NB4 (cell line): ENCODE results near the gene VKORC1.
A peak's percentile ranks its signal among the peaks of the same experiment; 100 is the strongest.

Experiments used
- DNase-seq: peaks from one replicate; pipeline ENCODE4 v3.0.0; 2010; ENCODE audit warnings: low read depth
- H3K4me3 ChIP-seq: one replicate; pipeline ENCODE4 v1.5.1; 2011; ENCODE audit warnings: mild to moderate bottlenecking, low read depth, low read length, moderate library complexity
- MYC ChIP-seq: IDR thresholded peaks from 2 replicates; pipeline ENCODE4 v1.6.1; 2011; ENCODE audit warnings: low read depth, low read length
- POLR2A ChIP-seq: IDR thresholded peaks from 2 replicates; pipeline ENCODE4 v1.6.1; 2011; ENCODE audit warnings: mild to moderate bottlenecking; ENCODE audit not compliant: insufficient read length; ENCODE audit errors: extremely low read depth
- TF ChIP-seq, protein P1 (sequence below): IDR thresholded peaks from 2 replicates; pipeline ENCODE4 v1.6.1; 2011; ENCODE audit warnings: low read depth, low read length
- TF ChIP-seq, protein P2 (sequence below): IDR thresholded peaks from one replicate; pipeline ENCODE4 v1.5.1; 2012; ENCODE audit warnings: low read depth, low read length

The VKORC1 gene

DNA sequence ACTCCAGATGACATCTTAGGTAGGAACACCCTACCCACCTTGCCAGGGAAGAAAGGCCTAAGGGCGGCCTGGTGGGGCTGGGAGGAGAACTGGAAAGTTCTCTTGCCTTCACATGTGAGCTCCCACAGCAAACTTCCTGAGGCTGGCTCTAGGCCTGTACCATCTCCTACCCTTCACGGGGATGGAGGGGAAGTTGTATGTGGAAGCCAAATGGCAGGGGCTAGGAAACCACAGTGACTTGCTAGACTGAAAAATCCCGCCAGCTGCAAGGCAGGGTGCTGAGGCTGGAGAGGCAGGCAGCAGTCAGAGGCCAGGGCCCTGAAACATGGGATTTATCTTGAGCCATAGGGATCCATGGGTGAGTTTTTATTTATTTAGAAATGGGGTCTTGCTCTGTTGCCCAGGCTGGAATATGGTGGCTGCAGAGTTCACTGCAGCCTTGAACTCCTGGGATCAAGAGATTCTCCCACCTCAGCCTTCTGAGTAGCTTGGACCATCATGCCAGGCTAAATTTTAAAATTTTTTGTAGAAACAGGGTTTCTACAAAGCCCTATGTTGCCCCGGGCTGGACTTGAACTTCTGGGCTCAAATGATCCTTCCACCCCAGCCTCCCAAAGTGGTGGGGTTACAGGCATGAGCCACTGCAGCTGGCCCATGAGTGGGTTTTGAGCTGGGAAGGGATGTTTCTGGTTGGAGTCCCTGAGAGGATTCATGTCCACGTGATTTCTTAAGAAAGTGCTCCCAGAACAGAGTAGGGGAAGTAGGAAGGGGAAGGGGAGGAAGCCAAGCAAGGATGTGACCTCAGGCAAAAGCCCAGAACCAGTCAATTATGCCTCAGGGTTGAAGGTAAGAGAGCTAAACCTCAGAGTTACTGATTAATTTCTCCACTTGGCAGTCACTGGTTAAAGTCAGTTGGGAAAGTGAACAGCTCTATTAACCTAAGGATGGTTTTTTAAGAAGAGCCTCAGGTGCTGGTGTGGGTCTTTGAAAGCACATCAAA is 18.8 kb upstream of the VKORC1 start:
- H3K4me3 ChIP-seq: no peak overlapping the region
- TF ChIP-seq POLR2A (no peak), MYC (no peak)
- TF ChIP-seq, protein P1, sequence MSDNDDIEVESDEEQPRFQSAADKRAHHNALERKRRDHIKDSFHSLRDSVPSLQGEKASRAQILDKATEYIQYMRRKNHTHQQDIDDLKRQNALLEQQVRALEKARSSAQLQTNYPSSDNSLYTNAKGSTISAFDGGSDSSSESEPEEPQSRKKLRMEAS: peak; percentile 3; the same call in 1 of the 2 replicates
- TF ChIP-seq, protein P2, sequence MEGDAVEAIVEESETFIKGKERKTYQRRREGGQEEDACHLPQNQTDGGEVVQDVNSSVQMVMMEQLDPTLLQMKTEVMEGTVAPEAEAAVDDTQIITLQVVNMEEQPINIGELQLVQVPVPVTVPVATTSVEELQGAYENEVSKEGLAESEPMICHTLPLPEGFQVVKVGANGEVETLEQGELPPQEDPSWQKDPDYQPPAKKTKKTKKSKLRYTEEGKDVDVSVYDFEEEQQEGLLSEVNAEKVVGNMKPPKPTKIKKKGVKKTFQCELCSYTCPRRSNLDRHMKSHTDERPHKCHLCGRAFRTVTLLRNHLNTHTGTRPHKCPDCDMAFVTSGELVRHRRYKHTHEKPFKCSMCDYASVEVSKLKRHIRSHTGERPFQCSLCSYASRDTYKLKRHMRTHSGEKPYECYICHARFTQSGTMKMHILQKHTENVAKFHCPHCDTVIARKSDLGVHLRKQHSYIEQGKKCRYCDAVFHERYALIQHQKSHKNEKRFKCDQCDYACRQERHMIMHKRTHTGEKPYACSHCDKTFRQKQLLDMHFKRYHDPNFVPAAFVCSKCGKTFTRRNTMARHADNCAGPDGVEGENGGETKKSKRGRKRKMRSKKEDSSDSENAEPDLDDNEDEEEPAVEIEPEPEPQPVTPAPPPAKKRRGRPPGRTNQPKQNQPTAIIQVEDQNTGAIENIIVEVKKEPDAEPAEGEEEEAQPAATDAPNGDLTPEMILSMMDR: no peak
- peak; percentile 67 for DNase-seq

DNA sequence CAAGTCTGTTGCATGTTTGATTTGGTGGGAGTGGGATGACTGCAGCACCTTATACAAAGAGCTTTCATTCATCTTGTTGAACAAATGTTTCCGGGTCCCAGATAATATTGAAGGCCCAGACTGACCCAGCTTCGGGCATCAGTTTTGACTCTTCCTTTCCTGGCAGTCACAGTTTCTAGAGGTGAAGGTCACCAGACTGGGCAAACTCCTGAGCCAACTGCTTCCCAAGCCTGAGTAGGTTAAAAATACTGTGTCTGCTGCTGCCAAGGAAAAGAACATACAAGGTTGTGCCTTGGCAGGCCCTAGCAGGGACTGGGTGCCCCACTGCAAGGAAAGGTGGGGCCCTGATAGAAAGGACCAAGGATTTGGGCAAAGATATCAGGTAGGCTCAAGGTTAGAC is 18.1 kb upstream of the VKORC1 start:
- TF ChIP-seq POLR2A (no peak), MYC (no peak)
- TF ChIP-seq, protein P1: no peak
- TF ChIP-seq, protein P2: no peak
- no peak overlapping the region for H3K4me3 ChIP-seq
- no peak for DNase-seq

DNA sequence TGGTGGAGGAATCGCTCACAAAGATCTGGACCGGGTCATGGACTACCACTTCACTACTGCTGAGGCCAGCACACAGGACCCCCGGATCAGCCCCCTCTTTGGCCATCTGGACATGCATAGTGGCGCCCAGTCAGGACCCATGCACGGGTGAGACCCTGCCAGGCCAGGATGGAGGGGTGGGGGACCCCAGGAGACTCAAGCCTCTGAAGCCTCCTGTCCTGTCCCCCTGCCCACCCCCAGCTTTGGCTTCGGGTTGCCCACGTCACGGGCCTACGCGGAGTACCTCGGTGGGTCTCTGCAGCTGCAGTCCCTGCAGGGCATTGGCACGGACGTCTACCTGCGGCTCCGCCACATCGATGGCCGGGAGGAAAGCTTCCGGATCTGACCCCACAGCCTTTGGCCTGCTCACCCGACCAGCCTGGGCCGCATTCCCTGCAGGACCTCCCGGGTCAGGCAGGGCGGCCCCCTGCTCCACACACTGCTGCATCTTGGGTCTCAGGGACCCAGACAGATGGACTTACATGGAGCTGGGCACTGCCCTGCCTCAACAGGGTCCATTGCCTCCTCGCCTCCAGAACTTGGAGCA is 17.4 kb upstream of the VKORC1 start:
- DNase-seq: no peak
- TF ChIP-seq MYC (no peak), POLR2A (no peak)
- TF ChIP-seq, protein P1: no peak
- TF ChIP-seq, protein P2: no peak

DNA sequence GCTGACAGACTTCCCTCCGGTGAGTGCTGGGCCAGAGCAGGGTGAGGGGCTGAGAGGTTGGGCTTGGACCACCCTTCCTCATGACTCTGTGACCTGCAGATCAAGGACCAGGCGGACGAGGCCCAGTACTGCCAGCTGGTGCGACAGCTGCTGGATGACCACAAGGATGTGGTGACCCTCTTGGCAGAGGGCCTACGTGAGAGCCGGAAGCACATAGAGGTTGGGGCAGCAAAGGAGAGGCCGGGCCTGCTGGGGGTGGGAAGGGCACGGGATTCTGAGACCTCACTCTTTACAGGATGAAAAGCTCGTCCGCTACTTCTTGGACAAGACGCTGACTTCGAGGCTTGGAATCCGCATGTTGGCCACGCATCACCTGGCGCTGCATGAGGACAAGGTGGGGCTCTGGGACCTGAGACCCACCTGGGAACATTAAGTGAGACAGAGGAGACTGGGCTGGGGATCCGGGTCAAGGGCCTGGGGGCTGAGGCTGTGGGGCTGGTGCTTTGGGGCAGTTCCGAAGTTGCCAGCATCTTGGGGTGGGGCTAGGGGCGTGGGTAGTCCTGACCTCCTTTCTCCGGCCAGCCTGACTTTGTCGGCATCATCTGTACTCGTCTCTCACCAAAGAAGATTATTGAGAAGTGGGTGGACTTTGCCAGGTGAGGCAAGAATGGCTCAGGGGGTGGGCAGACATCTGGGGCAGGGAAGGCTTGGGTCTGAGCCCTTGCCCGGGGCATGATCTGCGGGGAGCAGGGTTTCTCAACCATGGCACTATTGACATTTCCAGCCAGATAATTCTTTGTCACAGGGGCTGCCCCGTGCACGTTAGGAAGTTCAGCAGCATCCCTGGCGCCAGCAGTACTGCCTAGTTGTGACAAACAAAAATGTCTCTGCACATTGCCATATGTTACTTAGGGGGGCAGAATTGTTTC is 15.8 kb upstream of the VKORC1 start:
- DNase-seq: no peak
- TF ChIP-seq, protein P2: no peak
- H3K4me3 ChIP-seq: no peak overlapping the region

More for the DNA sequence above, 17.4 kb upstream of the VKORC1 start:
- no peak overlapping the region for H3K4me3 ChIP-seq

DNA sequence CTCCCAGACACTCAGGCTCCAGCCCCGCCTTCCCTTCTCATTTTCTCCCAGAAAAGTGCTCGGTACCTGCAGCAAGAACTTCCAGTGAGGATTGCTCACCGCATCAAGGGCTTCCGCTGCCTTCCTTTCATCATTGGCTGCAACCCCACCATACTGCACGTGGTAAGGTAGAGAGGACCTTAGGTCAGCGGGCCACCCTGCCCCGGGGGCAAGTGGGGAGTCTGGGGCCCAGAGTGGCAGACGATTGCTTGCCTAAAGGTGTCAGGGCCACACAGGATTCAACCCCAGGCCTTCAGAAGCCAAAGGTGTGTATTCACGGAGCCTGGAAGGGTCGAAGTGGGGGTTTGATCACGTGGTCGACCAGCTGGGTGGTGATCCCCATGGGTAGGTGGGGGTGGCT is 15.0 kb upstream of the VKORC1 start:
- DNase-seq: no peak
- TF ChIP-seq POLR2A: no peak
- TF ChIP-seq, protein P2: no peak
- TF ChIP-seq, protein P1: no peak
- no peak for TF ChIP-seq MYC
- no peak overlapping the region for H3K4me3 ChIP-seq
